GM23338 (cell line): ENCODE results near the gene FAM32A. TPM values are rescaled to one million over a fixed set of nuclear protein-coding genes. Genes with fewer than 3 reads are reported as not detected.

ENCODE experiments used
- ATAC-seq: fragments of 200-7000 bp; cut with Tn5 transposase; 3 replicates; pipeline ENCODE4 v1.9.1; 2020
- DNase-seq: peaks from one replicate; pipeline ENCODE4 v3.0.0-alpha.2; 2015; ENCODE audit warnings: low spot score
- H2AFZ ChIP-seq: fragments of 200-600 bp; sonication (generic); 2 replicates; pipeline ENCODE4 v1.8.0; 2016; ENCODE audit warnings: antibody characterized with exemption, mild to moderate bottlenecking, moderate library complexity
- H3F3A ChIP-seq: fragments of 200-600 bp; sonication (generic); replicated peaks from 2 replicates; pipeline ENCODE4 v1.8.0; 2017; ENCODE audit warnings: antibody characterized with exemption, mixed run types, low read depth
- H3K27ac ChIP-seq: fragments of 200-600 bp; sonication (generic); 2 replicates; pipeline ENCODE4 v1.6.1; 2016; ENCODE audit warnings: low read depth
- H3K27me3 ChIP-seq: fragments of 200-600 bp; sonication (generic); 2 replicates; pipeline ENCODE4 v1.8.0; 2016; ENCODE audit warnings: mild to moderate bottlenecking, mixed run types, moderate library complexity; ENCODE audit not compliant: insufficient read depth
- H3K36me3 ChIP-seq: fragments of 200-600 bp; sonication (generic); 2 replicates; pipeline ENCODE4 v1.8.0; 2016; ENCODE audit warnings: mild to moderate bottlenecking; ENCODE audit not compliant: insufficient read depth
- H3K4me1 ChIP-seq: fragments of 200-600 bp; sonication (generic); 2 replicates; pipeline ENCODE4 v1.8.0; 2016; ENCODE audit warnings: mild to moderate bottlenecking, moderate library complexity; ENCODE audit not compliant: insufficient read depth
- H3K4me2 ChIP-seq: fragments of 200-600 bp; sonication (generic); 2 replicates; pipeline ENCODE4 v1.7.1; 2017; ENCODE audit warnings: mixed run types
- H3K4me3 ChIP-seq: fragments of 200-600 bp; sonication (generic); 2 replicates; pipeline ENCODE4 v1.6.1; 2016; ENCODE audit warnings: mixed run types
- H3K79me2 ChIP-seq: fragments of 200-600 bp; sonication (generic); replicated peaks from 2 replicates; pipeline ENCODE4 v1.8.0; 2017; ENCODE audit warnings: mild to moderate bottlenecking; ENCODE audit not compliant: insufficient read depth
- H3K9me2 ChIP-seq: fragments of 200-600 bp; sonication (generic); 2 replicates; pipeline ENCODE4 v1.8.0; 2017; ENCODE audit not compliant: insufficient read depth
- H4K20me1 ChIP-seq: fragments of 200-600 bp; sonication (generic); replicated peaks from 2 replicates; pipeline ENCODE4 v1.8.0; 2017; ENCODE audit warnings: mild to moderate bottlenecking; ENCODE audit not compliant: insufficient read depth
- H3K27ac Mint-ChIP-seq: 2 replicates; pipeline ENCODE4 v1.8.0; 2020; ENCODE audit warnings: inconsistent platforms, mild to moderate bottlenecking, moderate library complexity, mixed read lengths
- H3K27me3 Mint-ChIP-seq: 3 replicates; pipeline ENCODE4 v1.8.0; 2022; ENCODE audit warnings: low read depth, mild to moderate bottlenecking, moderate library complexity, mixed read lengths, inconsistent platforms; ENCODE audit not compliant: insufficient read depth, poor library complexity
- H3K36me3 Mint-ChIP-seq: 3 replicates; pipeline ENCODE4 v1.8.0; 2021; ENCODE audit warnings: low read depth, mild to moderate bottlenecking, inconsistent platforms, moderate library complexity, mixed read lengths
- H3K4me1 Mint-ChIP-seq: 3 replicates; pipeline ENCODE4 v1.8.0; 2020; ENCODE audit warnings: mild to moderate bottlenecking, inconsistent platforms, mixed read lengths
- H3K4me3 Mint-ChIP-seq: 3 replicates; pipeline ENCODE4 v1.8.0; 2021; ENCODE audit warnings: moderate library complexity, mild to moderate bottlenecking, inconsistent platforms, mixed read lengths
- H3K9me3 Mint-ChIP-seq: 3 replicates; pipeline ENCODE4 v1.8.0; 2020; ENCODE audit warnings: moderate library complexity, mild to moderate bottlenecking, inconsistent platforms, mixed read lengths
- ETS1 ChIP-seq: IDR thresholded peaks from 2 replicates; pipeline ENCODE4 v1.6.1; 2016; ENCODE audit warnings: antibody characterized with exemption
- EZH2 ChIP-seq: fragments of 200-600 bp; sonication (generic); IDR thresholded peaks from one replicate; pipeline ENCODE4 v1.8.0; 2017; ENCODE audit warnings: antibody characterized with exemption, mild to moderate bottlenecking, low read depth; ENCODE audit not compliant: unreplicated experiment
- JUNB ChIP-seq: IDR thresholded peaks from one replicate; pipeline ENCODE4 v1.6.1; 2016; ENCODE audit warnings: antibody characterized with exemption; ENCODE audit not compliant: unreplicated experiment
- REST ChIP-seq: IDR thresholded peaks from one replicate; pipeline ENCODE4 v1.6.1; 2018; ENCODE audit warnings: antibody characterized with exemption; ENCODE audit not compliant: unreplicated experiment
- ZNF114 ChIP-seq: fragments of 250-450 bp; sonication (Bioruptor Pico); IDR thresholded peaks from 2 replicates; pipeline ENCODE4 v1.5.0; 2020; ENCODE audit warnings: mild to moderate bottlenecking, moderate library complexity
- ZNF331 ChIP-seq: fragments of 250-450 bp; sonication (Bioruptor Pico); IDR thresholded peaks from 2 replicates; pipeline ENCODE4 v1.5.0; 2020; ENCODE audit warnings: low read depth, mild to moderate bottlenecking, moderate library complexity
- polyA plus RNA-seq: library from polyadenylated mRNA; unstranded; fragments of >200 nt; fragmentation: Nextera tagmentation; extraction: Ambion mirVana; gene quantifications from 2 replicates; pipeline ENCODE4 v1.2.1, GENCODE V29; 2016
- total RNA-seq: library from RNA; depleted of rRNA; stranded (reverse); fragments of >200 nt; shearing (Covaris generic); gene quantifications from 2 replicates; pipeline ENCODE4 v1.2.3, GENCODE V29; 2014
- TF ChIP-seq, protein P1 (sequence below), 2 experiments: fragments of 200-600 bp in 1 of 2; sonication (generic) in 1 of 2; conservative IDR thresholded peaks; 2 replicates each; pipeline versions ENCODE4 v1.5.1 to v1.6.1; 2016 to 2017; ENCODE audit warnings: antibody characterized with exemption in 2 of 2, low read depth in 2 of 2, mild to moderate bottlenecking in 2 of 2, moderate library complexity in 1 of 2

FAM32A gene
- total and polyA plus RNA-seq, 2 experiments from 2014 or later = 58.2 to 67.3 TPM

DNA sequence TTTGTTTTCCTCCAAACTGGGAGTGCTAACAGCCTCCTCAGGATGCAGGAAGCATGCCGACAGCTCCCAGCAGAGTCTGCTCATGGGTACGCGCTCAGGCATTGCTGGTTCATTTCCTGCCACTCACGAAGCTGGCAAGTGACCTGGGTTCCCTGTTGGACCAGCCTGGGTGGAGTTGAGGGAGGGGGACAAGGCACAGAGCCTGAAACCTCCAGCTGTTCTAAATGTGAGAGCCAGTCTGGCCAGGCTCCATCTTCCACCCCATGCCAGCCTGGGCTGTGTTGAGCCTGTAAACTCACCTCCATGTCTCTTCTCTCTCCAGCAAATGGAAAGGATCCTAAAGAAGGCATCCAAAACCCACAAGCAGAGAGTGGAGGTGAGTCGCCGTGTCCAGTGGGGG, 5.0 kb downstream of the FAM32A start (continued):
- TF ChIP-seq REST = no peak
- TF ChIP-seq ETS1 = no peak
- no peak for TF ChIP-seq ZNF331

GRCh38 chr19:16190736-16191135, 5.5 kb downstream of the FAM32A start:
- H3K9me3 Mint-ChIP-seq = no peaks in the 10 kb centered on the region
- no peaks in the 10 kb centered on the region for H3K27me3 ChIP-seq
- H3K4me3 Mint-ChIP-seq = no peak overlapping the region

GRCh38 chr19:16191216-16191908, 6.2 kb downstream of the FAM32A start:
- peaks cover 47% of the 10 kb centered on the region for H3K36me3 Mint-ChIP-seq
- peak; percentile 10 for DNase-seq

More at GRCh38 chr19:16190736-16191135, 5.5 kb downstream of the FAM32A start:
- Histone ChIP-seq H3K4me2 (no peak overlapping the region), H3K9me2 (no peaks in the 10 kb centered on the region), H3K27ac (no peak overlapping the region), H4K20me1 (peaks cover 4% of the 10 kb centered on the region; the same call in 1 of the 2 replicates), H3K4me1 (no peaks in the 10 kb centered on the region), H3F3A (no peaks in the 10 kb centered on the region), H2AFZ (no peak overlapping the region), H3K4me3 (no peak overlapping the region), H3K79me2 (peaks cover 15% of the 10 kb centered on the region), H3K36me3 (no peaks in the 10 kb centered on the region; the same call in 1 of the 2 replicates)
- ATAC-seq = no peak
- TF ChIP-seq ETS1 = no peak
- no peak for TF ChIP-seq JUNB
- Mint-ChIP-seq H3K36me3 (peaks cover 47% of the 10 kb centered on the region), H3K4me1 (peaks cover 7% of the 10 kb centered on the region), H3K27me3 (peaks cover 3% of the 10 kb centered on the region), H3K27ac (no peak overlapping the region)
- DNase-seq = no peak

More at GRCh38 chr19:16191216-16191908, 6.2 kb downstream of the FAM32A start:
- TF ChIP-seq EZH2 = no peak
- TF ChIP-seq ZNF114 = no peak
- TF ChIP-seq, protein P1, sequence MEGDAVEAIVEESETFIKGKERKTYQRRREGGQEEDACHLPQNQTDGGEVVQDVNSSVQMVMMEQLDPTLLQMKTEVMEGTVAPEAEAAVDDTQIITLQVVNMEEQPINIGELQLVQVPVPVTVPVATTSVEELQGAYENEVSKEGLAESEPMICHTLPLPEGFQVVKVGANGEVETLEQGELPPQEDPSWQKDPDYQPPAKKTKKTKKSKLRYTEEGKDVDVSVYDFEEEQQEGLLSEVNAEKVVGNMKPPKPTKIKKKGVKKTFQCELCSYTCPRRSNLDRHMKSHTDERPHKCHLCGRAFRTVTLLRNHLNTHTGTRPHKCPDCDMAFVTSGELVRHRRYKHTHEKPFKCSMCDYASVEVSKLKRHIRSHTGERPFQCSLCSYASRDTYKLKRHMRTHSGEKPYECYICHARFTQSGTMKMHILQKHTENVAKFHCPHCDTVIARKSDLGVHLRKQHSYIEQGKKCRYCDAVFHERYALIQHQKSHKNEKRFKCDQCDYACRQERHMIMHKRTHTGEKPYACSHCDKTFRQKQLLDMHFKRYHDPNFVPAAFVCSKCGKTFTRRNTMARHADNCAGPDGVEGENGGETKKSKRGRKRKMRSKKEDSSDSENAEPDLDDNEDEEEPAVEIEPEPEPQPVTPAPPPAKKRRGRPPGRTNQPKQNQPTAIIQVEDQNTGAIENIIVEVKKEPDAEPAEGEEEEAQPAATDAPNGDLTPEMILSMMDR (conservative IDR thresholded peaks at IDR 0.05; ENCODE audit: low read depth in 2 of 2) = peak in 1 of 2 experiments; percentile 8; a peak in 1 of 4 replicates
- Histone ChIP-seq H2AFZ (no peak overlapping the region), H3K27me3 (no peaks in the 10 kb centered on the region), H3F3A (no peaks in the 10 kb centered on the region), H3K79me2 (peaks cover 9% of the 10 kb centered on the region), H3K4me3 (no peak overlapping the region), H3K36me3 (no peaks in the 10 kb centered on the region; the same call in 1 of the 2 replicates), H4K20me1 (peaks cover 4% of the 10 kb centered on the region; the same call in 1 of the 2 replicates), H3K4me2 (no peak overlapping the region), H3K27ac (no peak overlapping the region), H3K4me1 (no peaks in the 10 kb centered on the region), H3K9me2 (no peaks in the 10 kb centered on the region)
- Mint-ChIP-seq H3K27me3 (no peaks in the 10 kb centered on the region), H3K9me3 (no peaks in the 10 kb centered on the region), H3K4me3 (no peak overlapping the region), H3K27ac (no peak overlapping the region), H3K4me1 (peaks cover 6% of the 10 kb centered on the region)
- no peak; the same call in 1 of the 3 replicates for ATAC-seq
